ENCODE results near the gene PPFIA3. TPM values are rescaled to one million over a fixed set of nuclear protein-coding genes. Genes with fewer than 3 reads are reported as not detected.
A peak's percentile ranks its signal among the peaks of the same experiment; 100 is the strongest.

The PPFIA3 gene
- total RNA-seq, 1 experiment from 2014 or later: 28.1 TPM

- TF ChIP-seq YY1 (IDR thresholded peaks at IDR 0.05; ENCODE audit: extremely low read depth, insufficient replicate concordance, low read depth, low read length) (peak; percentile 61), SP1 (IDR thresholded peaks at IDR 0.05; ENCODE audit: low read depth) (peak; percentile 75), JUND (IDR thresholded peaks at IDR 0.05) (no peak), CBX3 (IDR thresholded peaks at IDR 0.05; ENCODE audit: low read depth) (peak; percentile 64; the same call in 1 of the 2 replicates)
Observed at GRCh38 chr19:49085020-49085867, 34.1 kb upstream of the PPFIA3 start, which contains the start of gene SNRNP70 (continued).

- CTCF ChIA-PET: interaction anchor here (0.8 kb wide), 1 partner anchor 12 kb away, joined by 3 read pairs; no protein-coding TSS in a partner anchor
- TF ChIP-seq REST (IDR thresholded peaks at IDR 0.05; ENCODE audit: low read depth) (no peak), ELF1 (IDR thresholded peaks at IDR 0.05; ENCODE audit: borderline replicate concordance, low read depth) (no peak), CTCF (IDR thresholded peaks at IDR 0.05 in 2 of 3, conservative IDR thresholded peaks at IDR 0.05 in 1 of 3; ENCODE audit: borderline replicate concordance in 1 of 3, insufficient read depth in 1 of 3, low read depth in 2 of 3, low read length in 2 of 3) (no peak), POLR2AphosphoS5 (IDR thresholded peaks at IDR 0.05; ENCODE audit: low read depth, low read length) (no peak), YY1 (IDR thresholded peaks at IDR 0.05; ENCODE audit: extremely low read depth, insufficient replicate concordance, low read depth, low read length) (no peak), ATF3 (IDR thresholded peaks at IDR 0.05) (no peak), CBX3 (IDR thresholded peaks at IDR 0.05; ENCODE audit: low read depth) (no peak), POLR2A (IDR thresholded peaks at IDR 0.05; ENCODE audit: borderline replicate concordance, extremely low read depth, insufficient read depth, insufficient read length) (no peak)
- no peak for DNase-seq (ENCODE audit: low read depth, low spot score)
- no peak for ATAC-seq
- no peaks in the 10 kb centered on the region for H3K27me3 ChIP-seq (ENCODE audit: insufficient read depth, low read length)
- H3K4me1 ChIP-seq (ENCODE audit: control insufficient read depth in 1 of 2, insufficient read depth in 2 of 2, low read length in 2 of 2): peaks cover 6 to 25% of the 10 kb centered on the region in 2 experiments
- peak overlapping the region; percentile 90 for H3K4me2 ChIP-seq (ENCODE audit: low read length)
- peak overlapping the region; percentile 78 for H3K9ac ChIP-seq (ENCODE audit: low read length)
- H3K79me2 ChIP-seq (ENCODE audit: insufficient read depth, low read length): peaks cover 56% of the 10 kb centered on the region
- POLR2A ChIA-PET: no interaction called here
- H4K20me1 ChIP-seq (ENCODE audit: insufficient read depth): peaks cover 35% of the 10 kb centered on the region; the same call in 1 of the 2 replicates
- H3K9me2 ChIP-seq (ENCODE audit: insufficient read depth): no peaks in the 10 kb centered on the region
- no peaks in the 10 kb centered on the region for H3K9me3 ChIP-seq (ENCODE audit: control insufficient read depth in 1 of 2, insufficient read depth in 1 of 2, low read depth in 1 of 2, low read length in 2 of 2)
- H2AFZ ChIP-seq (ENCODE audit: low read depth, low read length, poor library complexity, severe bottlenecking): no peak overlapping the region
- peaks cover 17 to 33% of the 10 kb centered on the region in 2 experiments for H3K36me3 ChIP-seq (ENCODE audit: control insufficient read depth in 1 of 2, insufficient read depth in 2 of 2, low read length in 2 of 2)
- RAD21 ChIA-PET (ENCODE audit: low non-redundant PET in 1 of 2, low total read pairs in 2 of 2, uncharacterized antibody in 2 of 2, unreplicated experiment in 2 of 2): no interaction called here
- H3K4me3 ChIP-seq (replicated peaks in 1 of 2; ENCODE audit: low read depth in 1 of 2, low read length in 2 of 2): peak overlapping the region; percentile 86
- BruUV-seq (replicated peaks): no TSS peak
- peak overlapping the region; percentile 94 for H3K27ac ChIP-seq (ENCODE audit: low read depth, low read length)
- intact Hi-C loops (cut with micrococcal nuclease): no loop called here
Observed at GRCh38 chr19:49085868-49086232, 33.5 kb upstream of the PPFIA3 start.
